Esophagus muscularis mucosa (tissue), 4 donors: ENCODE data around the gene KRT32. TPM values are rescaled to one million over a fixed set of nuclear protein-coding genes. Genes with fewer than 3 reads are reported as not detected.

Source experiments
- DNase-seq: peaks from one replicate; pipeline ENCODE4 v3.0.0-alpha.2; 2017; ENCODE audit errors: extremely low spot score
- H3K27ac ChIP-seq, 4 donors: fragments of 200-600 bp; sonication (generic); replicated peaks in 1 of 4; 1 replicate in 3 of 4; 2 replicates in 1 of 4; pipeline ENCODE4 v1.5.1; 2016 to 2019; ENCODE audit warnings: mild to moderate bottlenecking in 1 of 4
- H3K27me3 ChIP-seq, 4 donors: fragments of 200-600 bp; sonication (generic); one replicate each; pipeline versions ENCODE4 v1.5.1 to v1.6.0; 2016 to 2019
- H3K36me3 ChIP-seq, 4 donors: fragments of 200-600 bp; sonication (generic); one replicate each; pipeline ENCODE4 v1.5.1; 2016 to 2019
- H3K4me1 ChIP-seq, 4 donors: fragments of 200-600 bp; sonication (generic); one replicate each; pipeline ENCODE4 v1.5.1; 2016 to 2019
- H3K4me3 ChIP-seq, 4 donors: fragments of 200-600 bp; sonication (generic); 1 replicate in 2 of 4; 2 replicates in 2 of 4; pipeline ENCODE4 v1.5.1; 2016 to 2019; ENCODE audit warnings: mild to moderate bottlenecking in 4 of 4, moderate library complexity in 1 of 4
- H3K9me3 ChIP-seq, 4 donors: fragments of 200-600 bp; sonication (generic); 1 replicate in 3 of 4; 2 replicates in 1 of 4; pipeline ENCODE4 v1.5.1; 2016 to 2019
- CTCF ChIP-seq, 3 experiments: fragments of 200-600 bp in 2 of 3; fragments of 450-650 bp in 1 of 3; sonication (generic) in 2 of 3; IDR thresholded peaks; one replicate each; pipeline ENCODE4 v1.5.1; 2017 to 2019; ENCODE audit warnings: antibody characterized with exemption in 3 of 3, mild to moderate bottlenecking in 2 of 3, moderate library complexity in 1 of 3
- EP300 ChIP-seq: sonication (generic); formaldehyde crosslinking; IDR thresholded peaks from one replicate; pipeline ENCODE4 v1.6.1; 2017; ENCODE audit warnings: antibody characterized with exemption
- POLR2A ChIP-seq: fragments of 450-650 bp; IDR thresholded peaks from one replicate; pipeline ENCODE4 v1.6.1; 2017; ENCODE audit warnings: antibody characterized with exemption, moderate library complexity, mild to moderate bottlenecking, low read depth
- POLR2AphosphoS5 ChIP-seq, 2 donors: sonication (generic); formaldehyde crosslinking; IDR thresholded peaks; one replicate each; pipeline ENCODE4 v1.6.1; 2017; ENCODE audit warnings: antibody characterized with exemption in 2 of 2
- WGBS: methylation state at CpG from one replicate; pipeline ENCODE4 v1.1.5; 2018; 5-methylcytosine and 5-hydroxymethylcytosine counted together
- intact Hi-C: fragments of 100-400 bp; cut with DNase I; formaldehyde crosslinking; loops from one replicate; pipeline ENCODE4 v1.15.1; 2023
- total RNA-seq, 4 donors: library from RNA; depleted of rRNA; stranded (reverse); fragments of >200 nt; gene quantifications; one replicate each; pipeline versions ENCODE4 v1.1.0 to v1.2.1, GENCODE V29; 2016

Gene KRT32
- total RNA-seq, 4 donors from 2014 or later = not detected

GRCh38 chr17:41463746-41464145, 3.4 kb downstream of the KRT32 start:
- Histone ChIP-seq H3K4me1 (peaks cover 13 to 33% (median 32%) of the 10 kb centered on the region in 4 donors), H3K4me3 (no peak overlapping the region), H3K36me3 (no peaks in the 10 kb centered on the region), H3K27ac (peak overlapping the region in 1 of 4 donors; percentile 59), H3K27me3 (no peaks in the 10 kb centered on the region), H3K9me3 (peaks cover 0 to 10% (median 3%) of the 10 kb centered on the region in 4 donors)
- WGBS = 96% methylated on average over 8 of the region's 8 CpGs
- TF ChIP-seq POLR2A = no peak
- TF ChIP-seq EP300 = no peak
- no peak for TF ChIP-seq POLR2AphosphoS5 (IDR thresholded peaks at IDR 0.05)
- TF ChIP-seq CTCF (IDR thresholded peaks at IDR 0.05) = no peak
- no peak for DNase-seq
- intact Hi-C loops = no loop called here

GRCh38 chr17:41462705-41463104, 4.5 kb downstream of the KRT32 start:
- H3K36me3 ChIP-seq = no peaks in the 10 kb centered on the region
- peaks cover 0 to under 1% (median 0%) of the 10 kb centered on the region in 4 donors for H3K9me3 ChIP-seq
- no peak for DNase-seq
- H3K27ac ChIP-seq = no peak overlapping the region
- H3K4me3 ChIP-seq = no peak overlapping the region
- 80% methylated on average over 15 of the region's 15 CpGs for WGBS
- intact Hi-C loops = no loop called here
- H3K27me3 ChIP-seq = no peaks in the 10 kb centered on the region
- TF ChIP-seq CTCF (IDR thresholded peaks at IDR 0.05) (no peak), POLR2AphosphoS5 (IDR thresholded peaks at IDR 0.05) (no peak), EP300 (no peak), POLR2A (no peak)
- peaks cover 13 to 44% (median 42%) of the 10 kb centered on the region in 4 donors for H3K4me1 ChIP-seq

GRCh38 chr17:41457676-41458075, 9.5 kb downstream of the KRT32 start:
- 34% methylated on average over 4 of the region's 4 CpGs for whole genome bisulfite sequencing
- TF ChIP-seq EP300 (no peak), CTCF (IDR thresholded peaks at IDR 0.05) (no peak), POLR2A (no peak), POLR2AphosphoS5 (IDR thresholded peaks at IDR 0.05) (no peak)
- DNase-seq = no peak
- Histone ChIP-seq H3K4me1 (peaks cover 0 to 27% (median 23%) of the 10 kb centered on the region in 4 donors), H3K27me3 (no peaks in the 10 kb centered on the region), H3K4me3 (no peak overlapping the region), H3K27ac (no peak overlapping the region), H3K9me3 (no peaks in the 10 kb centered on the region), H3K36me3 (no peaks in the 10 kb centered on the region)
- intact Hi-C loops = no loop called here

DNA sequence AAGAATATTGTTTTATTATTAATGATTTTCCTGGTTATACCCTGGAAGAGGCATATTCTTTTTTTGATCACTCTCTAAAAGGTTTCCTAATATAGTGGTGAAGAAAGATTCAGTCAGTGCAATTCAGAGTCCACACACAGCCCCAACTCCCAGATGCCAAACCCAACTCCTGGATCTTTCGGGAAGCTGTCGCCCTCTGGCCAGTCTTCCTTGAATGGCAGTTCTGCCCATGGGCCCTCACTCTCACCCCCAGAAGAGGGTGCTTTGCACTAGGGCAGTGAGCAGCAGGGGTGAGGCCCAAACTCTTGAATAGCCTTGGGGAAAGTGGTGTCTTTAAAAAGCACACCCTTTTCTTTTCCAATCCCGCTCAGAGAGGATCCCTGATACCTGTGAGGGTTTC, 11.0 kb downstream of the KRT32 start:
- H3K27ac ChIP-seq = no peak overlapping the region
- peaks cover 0 to 24% (median 21%) of the 10 kb centered on the region in 4 donors for H3K4me1 ChIP-seq
- 75% methylated on average over 3 of the region's 3 CpGs for WGBS
- H3K36me3 ChIP-seq = no peaks in the 10 kb centered on the region
- intact Hi-C loops = no loop called here
- peaks cover 0 to 4% (median 0%) of the 10 kb centered on the region in 4 donors for H3K9me3 ChIP-seq
- no peaks in the 10 kb centered on the region for H3K27me3 ChIP-seq
- no peak for DNase-seq
- no peak for TF ChIP-seq CTCF (IDR thresholded peaks at IDR 0.05)
- no peak for TF ChIP-seq POLR2AphosphoS5 (IDR thresholded peaks at IDR 0.05)
- TF ChIP-seq POLR2A = no peak
- TF ChIP-seq EP300 = no peak
- no peak overlapping the region for H3K4me3 ChIP-seq

DNA sequence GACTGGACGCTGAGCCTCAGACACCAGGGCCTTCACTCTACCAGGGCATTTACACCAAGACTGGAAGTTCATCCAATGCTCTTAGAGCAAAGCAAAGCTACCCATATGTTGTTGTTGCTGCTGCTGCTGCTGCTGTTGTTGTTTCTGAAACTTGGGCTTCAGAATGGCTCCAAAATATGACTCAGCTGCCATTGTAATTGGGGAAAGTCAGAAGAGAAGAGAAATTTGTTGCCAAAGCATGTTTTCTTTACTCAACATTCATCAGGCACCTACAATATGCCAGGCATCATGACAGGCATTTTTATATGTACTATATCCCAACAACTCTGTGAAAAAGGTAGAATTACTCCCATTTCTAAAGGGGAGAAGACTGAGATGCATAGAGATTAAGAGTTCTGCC, 11.9 kb downstream of the KRT32 start:
- H3K27ac ChIP-seq = no peak overlapping the region
- no peak for DNase-seq
- intact Hi-C loops = no loop called here
- H3K9me3 ChIP-seq = peaks cover 0 to 4% (median 0%) of the 10 kb centered on the region in 4 donors
- WGBS = 100% methylated on average over 1 of the region's 1 CpG
- peaks cover 0 to 24% (median 21%) of the 10 kb centered on the region in 4 donors for H3K4me1 ChIP-seq
- no peak for TF ChIP-seq POLR2A
- no peak for TF ChIP-seq POLR2AphosphoS5 (IDR thresholded peaks at IDR 0.05)
- no peaks in the 10 kb centered on the region for H3K27me3 ChIP-seq
- no peaks in the 10 kb centered on the region for H3K36me3 ChIP-seq
- no peak overlapping the region for H3K4me3 ChIP-seq
